PFSK-1 (cell line): ENCODE data around the gene KCNC3.

Experiments used
- FOXP2 ChIP-seq: optimal IDR thresholded peaks from 2 replicates; pipeline ENCODE3; 2011; ENCODE audit warnings: borderline replicate concordance, control low read depth, inconsistent platforms; ENCODE audit not compliant: insufficient read depth; ENCODE audit errors: extremely low read length, extremely low read depth
- POLR2AphosphoS5 ChIP-seq: IDR thresholded peaks from 2 replicates; pipeline ENCODE4 v1.6.1; 2012; ENCODE audit warnings: low read depth, mild to moderate bottlenecking, control low read depth, low read length, moderate library complexity
- REST ChIP-seq, 2 experiments: IDR thresholded peaks; 2 replicates each; pipeline versions ENCODE4 v1.6.1 to v1.8.0; 2011 to 2012; ENCODE audit warnings: low read depth in 2 of 2, low read length in 2 of 2, control low read depth in 1 of 2, inconsistent platforms in 1 of 2, mild to moderate bottlenecking in 1 of 2, moderate library complexity in 1 of 2; ENCODE audit not compliant: insufficient read depth in 1 of 2
- SIN3A ChIP-seq: IDR thresholded peaks from 2 replicates; pipeline ENCODE4 v1.6.1; 2012; ENCODE audit warnings: mild to moderate bottlenecking, low read length, moderate library complexity, borderline replicate concordance; ENCODE audit not compliant: insufficient read depth
- TAF1 ChIP-seq: IDR thresholded peaks from 2 replicates; pipeline ENCODE4 v1.6.1; 2012; ENCODE audit warnings: low read length, control low read depth, borderline replicate concordance; ENCODE audit not compliant: insufficient read depth

DNA sequence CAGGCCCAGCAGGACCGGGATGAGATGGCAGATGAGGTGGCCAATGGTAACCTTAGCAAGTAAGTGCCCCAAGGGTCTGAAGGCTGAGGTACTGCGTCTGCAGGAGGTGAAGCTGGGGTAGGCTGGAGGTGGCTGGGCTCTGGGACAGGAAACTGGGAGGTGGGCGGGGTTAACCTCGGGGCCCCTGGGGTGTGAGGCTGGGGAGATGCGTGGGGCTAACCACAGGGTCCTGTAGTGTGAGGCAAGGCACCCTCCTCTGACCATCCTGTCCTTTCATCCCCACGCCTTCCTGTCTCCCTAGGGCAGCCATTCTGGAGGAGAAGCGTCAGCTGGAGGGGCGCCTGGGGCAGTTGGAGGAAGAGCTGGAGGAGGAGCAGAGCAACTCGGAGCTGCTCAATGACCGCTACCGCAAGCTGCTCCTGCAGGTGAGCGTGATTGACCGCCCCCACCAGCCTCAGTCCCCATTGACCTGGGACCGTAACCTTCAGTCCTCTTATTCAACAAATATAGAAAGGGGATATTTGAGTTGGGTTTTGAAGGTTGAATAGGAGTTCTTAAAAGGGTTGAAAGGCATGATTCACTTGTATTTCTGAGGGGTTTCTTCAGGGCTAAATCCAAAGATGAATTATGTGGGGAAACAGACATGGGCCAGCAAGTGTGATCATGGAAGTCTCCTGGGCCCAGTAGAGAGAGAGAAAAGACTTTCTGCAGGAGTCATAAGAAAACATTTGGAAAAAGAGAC lies 35.7 kb downstream of the KCNC3 start:
- TF ChIP-seq REST (IDR thresholded peaks at IDR 0.05; ENCODE audit: insufficient read depth in 1 of 2, low read depth in 2 of 2, low read length in 2 of 2) (no peak), POLR2AphosphoS5 (no peak), TAF1 (no peak), SIN3A (no peak), FOXP2 (no peak)
